Muscle layer of colon (tissue), 2 donors: ENCODE results near the gene PRR3.
A peak's percentile ranks its signal among the peaks of the same experiment; 100 is the strongest.

Experiments used
- H3K27ac ChIP-seq: one replicate; pipeline ENCODE4 v1.7.0; 2013; ENCODE audit warnings: low read depth, mild to moderate bottlenecking, low read length, moderate library complexity
- H3K27me3 ChIP-seq, 2 donors: one replicate each; pipeline ENCODE4 v1.7.0; 2013; ENCODE audit warnings: low read length in 2 of 2, mild to moderate bottlenecking in 2 of 2; ENCODE audit not compliant: insufficient read depth in 2 of 2, control insufficient read depth in 1 of 2
- H3K36me3 ChIP-seq: one replicate; pipeline ENCODE4 v1.7.0; 2013; ENCODE audit warnings: mild to moderate bottlenecking, low read length; ENCODE audit not compliant: insufficient read depth
- H3K4me1 ChIP-seq: one replicate; pipeline ENCODE4 v1.7.0; 2013; ENCODE audit warnings: mild to moderate bottlenecking, low read length; ENCODE audit not compliant: insufficient read depth
- H3K4me3 ChIP-seq, 2 donors: one replicate each; pipeline ENCODE4 v1.7.0; 2013; ENCODE audit warnings: low read length in 2 of 2, low read depth in 1 of 2, mild to moderate bottlenecking in 1 of 2, moderate library complexity in 1 of 2
- H3K9ac ChIP-seq: one replicate; pipeline ENCODE4 v1.7.0; 2013; ENCODE audit warnings: low read length
- H3K9me3 ChIP-seq: one replicate; pipeline ENCODE4 v1.7.0; 2013; ENCODE audit warnings: mild to moderate bottlenecking, low read length
- donor health status: abdominal sarcoma.
- donor health status: Adenocarcinoma of cecum.

PRR3 gene

DNA sequence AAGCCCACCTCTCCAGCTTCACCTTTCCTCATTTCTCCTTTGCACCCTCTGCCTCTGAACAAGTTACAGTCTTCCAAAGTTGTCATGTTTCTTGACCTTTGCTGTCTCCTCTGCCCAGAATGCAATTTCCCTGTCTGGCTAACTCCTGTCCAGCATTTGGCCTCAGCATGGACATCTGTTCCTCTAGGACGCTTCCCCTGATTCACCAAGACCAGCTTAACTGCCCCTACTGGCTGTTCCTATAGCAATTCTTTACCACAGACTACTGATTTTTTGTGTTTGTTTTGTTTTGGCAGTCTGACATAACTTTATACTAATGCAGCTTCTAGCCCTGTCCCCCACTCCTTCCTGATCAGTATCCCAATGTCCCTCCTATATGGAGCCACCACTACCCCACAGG, 14.2 kb upstream of the PRR3 start:
- Histone ChIP-seq H3K27ac (no peak overlapping the region), H3K36me3 (peaks cover 23% of the 10 kb centered on the region), H3K9me3 (no peaks in the 10 kb centered on the region), H3K4me3 (no peak overlapping the region), H3K27me3 (no peaks in the 10 kb centered on the region), H3K9ac (no peak overlapping the region), H3K4me1 (no peaks in the 10 kb centered on the region)

DNA sequence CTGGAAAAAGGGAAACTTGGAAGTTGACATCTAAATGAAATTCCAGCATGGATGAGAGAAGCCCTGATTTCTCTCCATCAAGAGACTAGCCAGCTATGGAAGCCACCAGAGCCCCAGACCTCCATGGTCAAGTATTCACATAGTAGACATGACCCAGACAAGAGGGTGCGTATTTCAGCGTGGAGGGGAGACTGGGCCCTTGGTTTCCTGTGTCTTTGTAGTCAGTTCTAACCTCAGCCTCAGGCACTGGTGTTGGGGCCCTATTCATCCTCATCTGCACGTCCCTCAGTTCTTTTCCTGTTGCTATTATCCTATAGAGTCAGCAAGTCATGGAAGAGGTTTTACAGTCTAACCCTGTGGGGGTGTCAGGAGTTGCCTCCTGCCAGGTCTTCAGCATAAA, 13.3 kb upstream of the PRR3 start:
- no peak overlapping the region for H3K27ac ChIP-seq
- no peaks in the 10 kb centered on the region for H3K4me1 ChIP-seq
- H3K36me3 ChIP-seq = peaks cover 29% of the 10 kb centered on the region
- H3K9me3 ChIP-seq = no peaks in the 10 kb centered on the region
- H3K9ac ChIP-seq = no peak overlapping the region
- no peaks in the 10 kb centered on the region for H3K27me3 ChIP-seq
- H3K4me3 ChIP-seq = no peak overlapping the region

DNA sequence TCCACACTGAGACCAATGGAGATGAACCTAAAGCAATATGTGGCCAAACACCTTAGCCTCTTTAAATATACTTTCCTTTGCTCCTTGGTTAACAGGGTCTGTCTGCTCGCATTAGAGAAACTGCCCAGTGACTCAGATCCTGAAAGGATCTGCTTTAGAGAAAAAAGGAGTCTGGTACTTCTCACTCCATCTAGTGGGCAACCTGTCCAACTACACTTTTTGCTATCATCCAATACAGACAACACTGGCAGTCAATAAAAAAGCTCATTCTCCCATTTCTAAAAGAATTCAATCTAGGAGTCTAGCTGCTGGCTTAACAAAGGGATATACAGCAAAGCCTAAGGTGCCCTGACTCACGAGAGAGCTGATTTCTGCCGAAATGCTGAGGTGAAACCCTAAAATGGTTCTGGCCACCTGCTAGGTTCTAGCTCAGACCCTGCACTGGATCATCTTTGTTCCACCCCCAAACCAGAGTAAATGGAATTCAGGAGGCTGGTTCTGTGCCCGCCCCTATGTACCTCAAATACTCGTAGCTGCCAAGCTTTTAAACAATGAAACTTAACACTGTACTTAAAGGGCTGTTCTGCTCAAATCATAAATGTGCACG, 12.3 kb upstream of the PRR3 start:
- H3K4me1 ChIP-seq = no peaks in the 10 kb centered on the region
- no peak overlapping the region for H3K9ac ChIP-seq
- no peak overlapping the region for H3K27ac ChIP-seq
- H3K36me3 ChIP-seq = peaks cover 36% of the 10 kb centered on the region
- no peaks in the 10 kb centered on the region for H3K27me3 ChIP-seq
- H3K4me3 ChIP-seq = no peak overlapping the region
- H3K9me3 ChIP-seq = no peaks in the 10 kb centered on the region

DNA sequence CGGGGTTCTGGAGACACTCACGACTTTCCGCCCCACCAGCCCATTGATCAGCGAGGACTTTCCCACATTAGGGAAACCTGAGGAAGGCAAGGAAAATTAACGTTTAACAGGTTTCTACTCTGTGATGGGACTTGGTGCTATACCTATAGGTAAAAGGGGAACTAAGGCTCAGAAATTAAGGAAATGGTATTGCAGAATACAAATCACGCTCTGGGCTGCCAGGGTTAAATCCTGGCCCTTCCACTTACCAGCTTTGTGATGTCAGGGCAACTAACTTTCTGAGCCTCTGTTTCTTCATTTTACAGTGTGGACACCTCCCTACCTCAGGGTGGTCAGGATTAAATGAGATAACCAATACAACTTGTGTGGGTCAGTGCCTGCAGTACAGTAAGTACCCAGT, 9.6 kb upstream of the PRR3 start:
- H3K27ac ChIP-seq = no peak overlapping the region
- H3K36me3 ChIP-seq = peaks cover 57% of the 10 kb centered on the region
- no peak overlapping the region for H3K9ac ChIP-seq
- H3K9me3 ChIP-seq = no peaks in the 10 kb centered on the region
- no peaks in the 10 kb centered on the region for H3K4me1 ChIP-seq
- no peak overlapping the region for H3K4me3 ChIP-seq
- no peaks in the 10 kb centered on the region for H3K27me3 ChIP-seq

DNA sequence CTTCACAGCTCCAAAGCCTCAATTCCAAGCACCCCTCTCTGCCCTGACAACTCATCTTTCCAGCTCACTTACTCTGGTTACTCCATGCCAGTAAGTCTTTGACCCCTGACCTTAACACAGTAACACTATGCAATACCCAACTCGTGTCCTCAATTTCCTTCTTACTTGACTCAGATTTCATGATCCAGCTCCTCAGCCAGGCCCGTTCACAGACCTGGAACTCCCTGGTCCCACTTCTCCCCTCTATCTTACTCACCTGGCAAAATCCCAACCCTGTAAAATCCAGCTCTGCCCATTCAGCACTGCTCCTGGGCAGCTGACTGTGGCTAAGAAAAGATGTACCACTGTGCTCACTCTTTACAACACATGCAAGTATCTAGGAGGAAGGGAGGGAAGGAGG, 8.7 kb upstream of the PRR3 start:
- Histone ChIP-seq H3K27ac (no peak overlapping the region), H3K9ac (no peak overlapping the region), H3K4me1 (no peaks in the 10 kb centered on the region), H3K9me3 (no peaks in the 10 kb centered on the region), H3K36me3 (peaks cover 67% of the 10 kb centered on the region), H3K4me3 (no peak overlapping the region), H3K27me3 (no peaks in the 10 kb centered on the region)

DNA sequence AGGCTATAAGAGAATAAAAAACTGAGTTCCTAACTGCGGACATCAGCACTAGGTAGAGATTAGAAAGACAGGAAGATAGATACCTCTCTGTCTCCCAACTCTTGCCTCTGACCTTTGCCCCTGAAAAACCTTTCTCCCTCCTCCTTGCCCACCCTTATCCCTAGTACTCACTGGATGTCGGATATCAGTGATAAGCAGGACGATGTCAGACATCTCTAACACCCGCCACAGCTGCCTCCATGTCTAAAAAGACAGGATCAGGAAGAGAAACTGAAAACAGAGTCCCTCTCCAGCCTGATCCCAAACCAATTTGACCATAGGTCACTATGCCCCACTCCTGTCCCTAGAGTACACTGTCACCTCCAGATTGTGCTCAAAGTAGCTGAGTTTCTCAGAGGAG, 2.7 kb upstream of the PRR3 start:
- peak overlapping the region; percentile 92 for H3K9ac ChIP-seq
- H3K36me3 ChIP-seq = peaks cover 47% of the 10 kb centered on the region
- H3K27me3 ChIP-seq = no peaks in the 10 kb centered on the region
- H3K27ac ChIP-seq = no peak overlapping the region
- H3K4me1 ChIP-seq = peaks cover 20% of the 10 kb centered on the region
- H3K9me3 ChIP-seq = no peaks in the 10 kb centered on the region
- H3K4me3 ChIP-seq = peak overlapping the region in 1 of 2 donors; percentile 88

DNA sequence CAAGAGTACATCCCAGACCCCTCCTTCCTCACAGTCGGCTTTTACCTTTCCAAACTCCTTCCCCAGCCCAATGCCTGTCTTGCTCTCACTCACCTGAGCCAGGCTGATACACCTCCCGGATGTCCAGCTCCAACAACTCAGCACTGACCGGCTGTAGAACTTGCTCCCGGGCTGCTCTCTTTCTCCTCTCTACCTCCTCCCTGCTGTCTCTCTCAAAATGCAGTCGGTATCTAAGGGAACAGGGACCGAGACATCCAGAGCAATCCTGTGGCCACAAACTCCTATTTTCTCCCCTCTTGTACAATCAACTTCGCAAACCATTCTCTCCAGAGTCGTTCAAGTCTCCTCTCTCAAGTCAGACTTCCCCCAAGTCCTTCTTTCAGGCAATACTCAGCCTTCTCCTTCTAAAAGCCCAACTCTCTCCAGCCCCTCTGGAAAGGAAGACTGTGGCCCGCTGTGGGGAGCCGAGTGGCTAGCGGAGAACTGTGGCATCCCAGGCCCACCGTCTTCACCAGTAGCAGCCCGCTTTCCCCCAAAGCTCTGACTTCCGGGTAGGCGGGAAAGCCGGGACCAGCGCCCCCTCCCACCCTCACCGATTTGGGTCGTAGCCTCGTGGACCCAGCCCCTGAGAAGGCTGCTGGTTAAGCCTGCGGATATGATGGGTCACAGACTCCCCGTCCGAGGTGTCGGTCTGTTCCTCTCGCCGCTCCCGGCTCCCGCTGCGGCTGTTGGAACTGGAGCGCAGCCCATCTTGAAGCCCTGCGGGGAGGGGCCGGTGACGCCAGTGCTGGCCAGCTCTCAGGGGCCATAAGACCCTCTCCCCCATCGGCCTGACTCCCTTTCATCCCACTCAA, 1.9 kb upstream of the PRR3 start:
- Histone ChIP-seq H3K4me1 (peaks cover 20% of the 10 kb centered on the region), H3K4me3 (peak overlapping the region; percentile 88 to 98), H3K9ac (peak overlapping the region; percentile 92), H3K36me3 (peaks cover 45% of the 10 kb centered on the region), H3K27ac (peak overlapping the region; percentile 99), H3K27me3 (no peaks in the 10 kb centered on the region), H3K9me3 (no peaks in the 10 kb centered on the region)

DNA sequence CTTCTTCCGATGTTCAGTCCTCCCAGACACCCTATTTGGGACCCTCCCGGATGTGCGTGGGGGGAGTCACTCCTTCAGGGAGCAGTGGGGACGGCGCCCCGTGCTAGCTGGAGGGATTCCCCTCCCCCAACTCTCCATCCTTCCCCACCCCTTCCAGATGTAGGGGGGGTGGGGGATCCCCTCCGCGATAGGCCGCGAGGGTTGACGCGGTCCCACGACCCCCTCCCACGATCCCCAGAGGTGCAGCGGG, 1.4 kb upstream of the PRR3 start:
- Histone ChIP-seq H3K4me3 (peak overlapping the region; percentile 88 to 98), H3K27me3 (no peaks in the 10 kb centered on the region), H3K9me3 (no peaks in the 10 kb centered on the region), H3K4me1 (peaks cover 20% of the 10 kb centered on the region), H3K9ac (peak overlapping the region; percentile 92), H3K36me3 (peaks cover 40% of the 10 kb centered on the region), H3K27ac (peak overlapping the region; percentile 99)

DNA sequence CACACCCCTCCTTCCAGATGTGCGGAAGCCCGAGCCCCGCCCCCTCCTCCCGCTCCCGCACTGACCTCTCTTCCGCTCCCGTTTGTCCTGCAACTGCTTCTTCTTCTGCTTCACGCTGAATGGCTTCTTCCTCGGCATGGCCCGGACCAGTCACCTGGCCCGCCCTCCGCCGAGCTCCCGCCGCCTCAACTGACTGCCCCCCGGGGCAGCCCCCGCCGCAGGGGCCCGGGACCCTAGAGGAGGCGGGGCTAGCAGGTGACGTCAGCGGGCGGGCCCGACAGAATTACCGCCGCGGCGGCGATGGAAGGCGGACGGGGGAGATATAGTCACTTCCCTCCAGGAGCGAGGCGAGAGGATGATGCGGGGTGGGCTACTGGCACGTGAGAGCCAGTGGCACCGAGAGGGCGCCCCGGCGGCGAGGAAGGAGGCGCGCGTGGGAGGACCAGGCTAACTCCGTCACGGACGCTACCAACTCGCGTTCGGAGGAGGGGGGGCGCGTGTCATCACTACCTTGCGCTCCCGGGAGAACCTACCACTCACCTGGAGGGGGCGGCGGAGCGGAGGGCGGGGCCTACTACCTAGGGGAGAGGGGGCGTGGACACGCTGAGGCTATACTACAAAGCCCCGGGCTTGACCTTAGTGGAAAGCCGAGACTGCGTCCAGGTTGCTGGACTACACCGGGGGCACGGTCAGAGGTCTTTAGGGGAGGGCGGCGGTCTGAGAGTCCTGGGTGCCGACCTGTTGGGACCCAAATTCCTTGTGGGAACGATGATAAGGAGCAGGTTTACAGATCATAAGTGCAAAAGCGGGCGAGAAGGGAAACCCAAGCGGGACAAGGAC, 809 bp upstream of the PRR3 start, which contains the start of gene GNL1:
GNL1 (minus strand) TSS at position 424 of the 840 bp plus-strand sequence; CDS start at position 138, 286 bp downstream.
- H3K9me3 ChIP-seq = no peaks in the 10 kb centered on the region
- H3K27me3 ChIP-seq = no peaks in the 10 kb centered on the region
- H3K36me3 ChIP-seq = peaks cover 35% of the 10 kb centered on the region
- H3K4me3 ChIP-seq = peak within 1 kb of the TSS; percentile 88 to 98
- H3K27ac ChIP-seq = peak within 1 kb of the TSS; percentile 99
- H3K4me1 ChIP-seq = peaks cover 20% of the 10 kb centered on the region
- H3K9ac ChIP-seq = peak within 1 kb of the TSS; percentile 92

DNA sequence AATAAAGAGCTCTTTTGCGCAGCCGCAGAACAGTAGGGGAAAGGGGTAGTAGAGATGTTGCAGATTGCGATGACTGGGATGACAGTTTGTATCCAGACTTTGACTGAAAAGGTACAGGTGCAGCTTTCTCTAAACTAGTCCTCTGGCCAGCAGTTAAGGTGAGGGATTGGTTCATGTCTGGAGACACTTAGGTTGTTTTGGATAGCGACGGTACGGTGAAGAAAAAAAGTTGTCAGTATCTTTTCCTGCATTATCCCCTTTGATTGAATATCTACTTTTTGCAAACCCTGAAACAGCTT, 537 bp downstream of the PRR3 start:
- peak overlapping the region; percentile 88 to 98 for H3K4me3 ChIP-seq
- peaks cover 20% of the 10 kb centered on the region for H3K4me1 ChIP-seq
- H3K27me3 ChIP-seq = no peaks in the 10 kb centered on the region
- H3K9ac ChIP-seq = peak overlapping the region; percentile 92
- peak overlapping the region; percentile 99 for H3K27ac ChIP-seq
- H3K9me3 ChIP-seq = no peaks in the 10 kb centered on the region
- peaks cover 31% of the 10 kb centered on the region for H3K36me3 ChIP-seq

DNA sequence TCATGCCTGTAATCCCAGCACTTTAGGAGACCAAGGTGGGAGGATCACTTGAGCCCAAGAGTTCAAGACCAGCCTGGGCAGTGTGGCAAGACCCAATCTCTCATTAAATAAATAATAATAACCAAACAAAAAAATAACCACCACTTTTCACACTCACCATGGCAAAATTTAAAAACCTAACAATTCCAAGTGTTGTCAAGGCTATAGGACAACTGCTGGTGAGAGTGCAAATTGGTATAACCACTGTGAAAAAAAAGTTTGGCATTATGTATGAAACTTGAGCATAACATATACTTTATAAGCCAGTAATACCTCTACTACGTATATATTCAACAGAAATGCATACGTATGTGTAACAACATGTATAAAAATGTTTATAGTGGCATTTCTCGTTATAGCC, 3.8 kb downstream of the PRR3 start:
- Histone ChIP-seq H3K9ac (no peak overlapping the region), H3K27me3 (no peaks in the 10 kb centered on the region), H3K4me1 (peaks cover 11% of the 10 kb centered on the region), H3K36me3 (peaks cover 19% of the 10 kb centered on the region), H3K4me3 (no peak overlapping the region), H3K27ac (no peak overlapping the region), H3K9me3 (no peaks in the 10 kb centered on the region)
